DND-41 (cell line): ENCODE data around the gene ITFG1.
"Not testable (repeated sequence)": the region's sequence is repeated elsewhere in the genome, so short reads cannot be mapped to it uniquely, and the experiment has no call there.

Source experiments
- ATAC-seq: fragments of 200-7000 bp; cut with Tn5 transposase; 3 replicates; pipeline ENCODE4 v1.9.1; 2021; ENCODE audit warnings: low read depth; ENCODE audit not compliant: insufficient read depth
- DNase-seq: peaks from one replicate; pipeline ENCODE4 v3.0.0-alpha.2; 2020
- H2AFZ ChIP-seq: 2 replicates; pipeline ENCODE4 v1.6.0; 2012; ENCODE audit warnings: low read depth, low read length
- H3K27ac ChIP-seq: 2 replicates; pipeline ENCODE4 v1.5.1; 2012; ENCODE audit warnings: low read length, inconsistent platforms
- H3K27me3 ChIP-seq: fragments of 200-600 bp; sonication (generic); 2 replicates; pipeline ENCODE4 v1.6.0; 2012; ENCODE audit warnings: low read length, mild to moderate bottlenecking, inconsistent platforms; ENCODE audit not compliant: insufficient read depth, poor library complexity
- H3K36me3 ChIP-seq: 2 replicates; pipeline ENCODE4 v1.5.1; 2012; ENCODE audit warnings: low read length, inconsistent platforms; ENCODE audit not compliant: insufficient read depth
- H3K4me1 ChIP-seq: 2 replicates; pipeline ENCODE4 v1.5.1; 2012; ENCODE audit warnings: mild to moderate bottlenecking, low read length; ENCODE audit not compliant: insufficient read depth
- H3K4me2 ChIP-seq: 2 replicates; pipeline ENCODE4 v1.6.0; 2012; ENCODE audit warnings: mild to moderate bottlenecking, moderate library complexity, low read length, inconsistent platforms; ENCODE audit not compliant: insufficient read depth
- H3K4me3 ChIP-seq, 2 experiments: fragments of 200-600 bp in 1 of 2; shearing (Covaris generic) in 1 of 2; 2 replicates each; pipeline ENCODE4 v1.5.1; 2012 to 2016; ENCODE audit warnings: inconsistent platforms in 2 of 2, low read length in 2 of 2, mild to moderate bottlenecking in 2 of 2, low read depth in 1 of 2, moderate library complexity in 1 of 2
- H3K79me2 ChIP-seq: 2 replicates; pipeline ENCODE4 v1.6.0; 2012; ENCODE audit warnings: low read length, inconsistent platforms; ENCODE audit not compliant: insufficient read depth
- H3K9ac ChIP-seq: 2 replicates; pipeline ENCODE4 v1.6.0; 2012; ENCODE audit warnings: low read depth, mild to moderate bottlenecking, inconsistent platforms, low read length, moderate library complexity
- H3K9me3 ChIP-seq: 2 replicates; pipeline ENCODE4 v1.5.1; 2012; ENCODE audit warnings: low read length, moderate library complexity, mild to moderate bottlenecking, inconsistent platforms; ENCODE audit not compliant: insufficient read depth, severe bottlenecking
- H4K20me1 ChIP-seq: 2 replicates; pipeline ENCODE4 v1.6.0; 2012; ENCODE audit warnings: low read length; ENCODE audit not compliant: insufficient read depth
- CTCF ChIP-seq: IDR thresholded peaks from 2 replicates; pipeline ENCODE4 v1.5.1; 2012; ENCODE audit warnings: borderline replicate concordance, low read length, moderate library complexity, mild to moderate bottlenecking; ENCODE audit not compliant: poor library complexity, severe bottlenecking; ENCODE audit errors: extremely low read depth
- EZH2 ChIP-seq: IDR thresholded peaks from 3 replicates; pipeline ENCODE4 v1.6.1; 2012; ENCODE audit warnings: borderline replicate concordance, low read depth, mild to moderate bottlenecking, moderate library complexity, low read length, inconsistent platforms; ENCODE audit not compliant: severe bottlenecking

ITFG1 gene

GRCh38 chr16:47476654-47477345 lies 15.9 kb upstream of the ITFG1 start:
- no peak overlapping the region for H3K9ac ChIP-seq
- H3K4me1 ChIP-seq, result no peaks in the 10 kb centered on the region
- no peak for DNase-seq
- no peak overlapping the region for H3K4me3 ChIP-seq
- H3K79me2 ChIP-seq, result peaks cover 34% of the 10 kb centered on the region
- H3K27me3 ChIP-seq, result no peaks in the 10 kb centered on the region
- H3K4me2 ChIP-seq, result no peak overlapping the region
- H3K27ac ChIP-seq, result no peak overlapping the region
- H2AFZ ChIP-seq, result no peak overlapping the region
- H4K20me1 ChIP-seq, result peaks cover 5% of the 10 kb centered on the region; the same call in 1 of the 2 replicates
- H3K9me3 ChIP-seq, result no peaks in the 10 kb centered on the region
- no peak for ATAC-seq
- TF ChIP-seq CTCF, result no peak
- no peak for TF ChIP-seq EZH2
- 0 out of 2 replicates have a peak, but pooled peaks cover 4% of the 10 kb centered on the region for H3K36me3 ChIP-seq

- ATAC-seq (no peak), DNase-seq (no peak)
- TF ChIP-seq CTCF (no peak), EZH2 (no peak)
- H3K36me3 ChIP-seq, result no peaks in the 10 kb centered on the region
- no peak overlapping the region for H3K27ac ChIP-seq
- H4K20me1 ChIP-seq, result peaks cover 5% of the 10 kb centered on the region; the same call in 1 of the 2 replicates
- no peaks in the 10 kb centered on the region for H3K4me1 ChIP-seq
- H2AFZ ChIP-seq, result no peak overlapping the region
- H3K4me2 ChIP-seq, result no peak overlapping the region
- no peak overlapping the region for H3K4me3 ChIP-seq
- H3K9me3 ChIP-seq, result no peaks in the 10 kb centered on the region
- no peaks in the 10 kb centered on the region for H3K27me3 ChIP-seq
- H3K9ac ChIP-seq, result no peak overlapping the region
- H3K79me2 ChIP-seq, result peaks cover 33% of the 10 kb centered on the region
These were observed 14.9 kb upstream of the ITFG1 start for GRCh38 chr16:47475786-47476185.

GRCh38 chr16:47473792-47474191 lies 12.9 kb upstream of the ITFG1 start:
- Histone ChIP-seq H3K4me2 (no peak overlapping the region), H3K4me1 (no peaks in the 10 kb centered on the region), H3K9me3 (no peaks in the 10 kb centered on the region), H2AFZ (no peak overlapping the region), H4K20me1 (peaks cover 7% of the 10 kb centered on the region; the same call in 1 of the 2 replicates), H3K36me3 (no peaks in the 10 kb centered on the region), H3K27me3 (no peaks in the 10 kb centered on the region), H3K4me3 (no peak overlapping the region), H3K9ac (no peak overlapping the region), H3K27ac (no peak overlapping the region), H3K79me2 (peaks cover 39% of the 10 kb centered on the region)
- TF ChIP-seq EZH2 (no peak), CTCF (no peak)
- ATAC-seq (no peak), DNase-seq (no peak)

GRCh38 chr16:47473004-47473403 lies 12.1 kb upstream of the ITFG1 start:
- not testable (repeated sequence) for H3K4me3 ChIP-seq, DNase-seq, H4K20me1 ChIP-seq, H3K9me3 ChIP-seq, H3K27ac ChIP-seq, H3K4me2 ChIP-seq, H3K9ac ChIP-seq, H3K27me3 ChIP-seq, H2AFZ ChIP-seq, H3K36me3 ChIP-seq, ATAC-seq, H3K4me1 ChIP-seq
- H3K79me2 ChIP-seq, result peaks cover 45% of the 10 kb centered on the region
